Measurements from ENCODE around the gene MAOB. TPM values are rescaled to one million over a fixed set of nuclear protein-coding genes. Genes with fewer than 3 reads are reported as not detected.

MAOB gene
- total and polyA plus RNA-seq, 9 of the 15 experiments (the other 6 are each of a cell fraction or from before 2014, with no cell fraction given), result 0.05 to 0.09 TPM; not detected in 7

DNA sequence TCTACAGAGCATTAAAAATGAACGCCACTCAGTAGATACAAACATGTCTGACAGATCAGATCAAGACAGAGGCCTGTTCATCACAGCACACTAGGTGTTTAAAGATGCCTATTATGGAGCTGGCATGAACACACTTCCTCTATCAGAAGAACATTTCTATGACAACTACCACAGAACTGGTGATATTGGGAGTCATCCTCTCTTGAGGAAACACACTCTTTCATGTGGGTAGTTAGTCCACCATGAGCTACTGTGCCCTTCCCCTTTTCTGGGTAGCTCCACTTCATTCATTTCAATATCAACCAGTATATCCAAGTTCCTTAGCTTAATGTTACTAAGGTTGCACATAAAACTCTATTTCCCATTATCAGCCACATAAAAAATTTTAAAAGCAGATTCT lies 46.7 kb downstream of the MAOB start:
- BruUV-seq (replicated peaks), result no TSS peak
- ATAC-seq (no peak), FAIRE-seq (no peak), DNase-seq (ENCODE audit: extremely low read depth in 1 of 4, low spot score in 3 of 4) (no peak)
- Histone ChIP-seq H4K20me1 (replicated peaks; ENCODE audit: control insufficient read depth, insufficient read depth, low read length) (no peaks in the 10 kb centered on the region), H3K36me3 (ENCODE audit: control insufficient read depth, insufficient read depth, low read length) (no peaks in the 10 kb centered on the region), H3K4me3 (no peak overlapping the region), H3K4me2 (ENCODE audit: insufficient read depth, low read length) (no peak overlapping the region), H2AFZ (ENCODE audit: low read depth, low read length) (no peak overlapping the region), H3K9ac (ENCODE audit: insufficient read depth in 1 of 2, low read depth in 2 of 2, low read length in 2 of 2) (no peak overlapping the region), H3K9me1 (ENCODE audit: control insufficient read depth, insufficient read depth, low read length) (no peaks in the 10 kb centered on the region), H3K27ac (ENCODE audit: extremely low read depth, low read depth, low read length) (no peak overlapping the region), H3K79me2 (ENCODE audit: control insufficient read depth, insufficient read depth, low read length) (no peaks in the 10 kb centered on the region), H3K4me1 (replicated peaks in 1 of 2; ENCODE audit: control insufficient read depth in 2 of 2, insufficient read depth in 2 of 2, low read length in 2 of 2) (no peaks in the 10 kb centered on the region), H3K9me3 (replicated peaks; ENCODE audit: control insufficient read depth, insufficient read depth, low read depth, low read length) (no peaks in the 10 kb centered on the region), H3K27me3 (ENCODE audit: control insufficient read depth in 2 of 2, insufficient read depth in 2 of 2, low read length in 2 of 2) (no peaks in the 10 kb centered on the region)
- TF ChIP-seq FOXP1 (CRISPR knock-in tag; IDR thresholded peaks at IDR 0.05), result no peak
- TF ChIP-seq HLTF (IDR thresholded peaks at IDR 0.05), result no peak
- no peak for TF ChIP-seq RBM22 (IDR thresholded peaks at IDR 0.05; ENCODE audit: low read depth, low read length, poor library complexity, severe bottlenecking)
- ChIA-PET CTCF (ENCODE audit: low intra/inter-chr PET ratio) (no interaction called here), POLR2A (no interaction called here)
- in situ Hi-C loops (cut with MboI) (no loop called here), intact Hi-C loops (cut with micrococcal nuclease) (loop anchor here (5.0 to 10.0 kb wide), 3 partner anchors 69 to 402 kb away; no protein-coding TSS in a partner anchor)
- WGBS (ENCODE audit: insufficient coverage, low coverage, missing lambda C conversion rate), result 0% methylated on average over 1 of the region's 1 CpG

DNA sequence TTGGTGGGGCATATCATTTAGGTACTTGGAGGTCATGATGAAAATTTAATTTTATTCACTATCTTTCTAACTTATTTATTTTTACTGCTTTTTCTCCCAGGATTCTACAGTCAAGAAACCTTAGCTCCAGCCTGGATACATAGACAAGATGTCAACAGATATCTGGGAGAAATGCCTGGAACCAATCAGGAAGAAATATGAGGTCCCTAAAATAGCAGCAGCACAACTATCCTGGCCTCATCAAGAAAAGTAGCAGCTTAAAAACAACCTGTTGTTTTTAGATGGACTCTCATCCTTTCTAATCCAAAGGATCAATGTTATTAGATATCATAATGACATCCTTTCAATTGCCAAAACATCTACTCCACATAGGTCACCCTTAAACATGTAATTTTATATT lies 54.5 kb downstream of the MAOB start:
- Histone ChIP-seq H4K20me1 (replicated peaks; ENCODE audit: control insufficient read depth, insufficient read depth, low read length) (no peaks in the 10 kb centered on the region), H3K36me3 (ENCODE audit: control insufficient read depth, insufficient read depth, low read length) (no peaks in the 10 kb centered on the region), H3K4me2 (ENCODE audit: insufficient read depth, low read length) (no peak overlapping the region), H3K4me1 (replicated peaks in 1 of 2; ENCODE audit: control insufficient read depth in 2 of 2, insufficient read depth in 2 of 2, low read length in 2 of 2) (no peaks in the 10 kb centered on the region), H2AFZ (ENCODE audit: low read depth, low read length) (no peak overlapping the region), H3K9me1 (ENCODE audit: control insufficient read depth, insufficient read depth, low read length) (no peaks in the 10 kb centered on the region), H3K27ac (ENCODE audit: extremely low read depth, low read depth, low read length) (no peak overlapping the region), H3K9me3 (replicated peaks; ENCODE audit: control insufficient read depth, insufficient read depth, low read depth, low read length) (no peaks in the 10 kb centered on the region), H3K79me2 (ENCODE audit: control insufficient read depth, insufficient read depth, low read length) (no peaks in the 10 kb centered on the region), H3K9ac (ENCODE audit: insufficient read depth in 1 of 2, low read depth in 2 of 2, low read length in 2 of 2) (no peak overlapping the region), H3K4me3 (no peak overlapping the region), H3K27me3 (ENCODE audit: control insufficient read depth in 2 of 2, insufficient read depth in 2 of 2, low read length in 2 of 2) (no peaks in the 10 kb centered on the region)
- FAIRE-seq, result no peak
- no peak for DNase-seq (ENCODE audit: extremely low read depth in 1 of 4, low spot score in 3 of 4)
- intact Hi-C loops (cut with micrococcal nuclease) (no loop called here), in situ Hi-C loops (cut with MboI) (no loop called here)
- ChIA-PET CTCF (ENCODE audit: low intra/inter-chr PET ratio) (no interaction called here), POLR2A (no interaction called here)
- TF ChIP-seq HDGF (IDR thresholded peaks at IDR 0.05) (no peak), SUPT5H (IDR thresholded peaks at IDR 0.05) (no peak), CCAR2 (IDR thresholded peaks at IDR 0.05; ENCODE audit: low read depth, low read length) (no peak)
- no peak for ATAC-seq
- no TSS peak for BruUV-seq (replicated peaks)

Measured in K562 (cell line).